HCT116 (cell line): Measurements from ENCODE around the gene MAP1LC3B. TPM values are rescaled to one million over a fixed set of nuclear protein-coding genes. Genes with fewer than 3 reads are reported as not detected.

Experiments used
- ATAC-seq: fragments of 200-7000 bp; cut with Tn5 transposase; 2 replicates; pipeline ENCODE4 v1.9.1; 2020; ENCODE audit warnings: mild to moderate bottlenecking, moderate library complexity
- BruUV-seq: library from RNA; stranded (reverse); fragments of 400-500 nt; replicated peaks from 2 replicates; lab custom pipeline; 2021; lab: Mats Ljungman, UMichigan
- CTCF ChIA-PET: fragments of 300-600 bp; sonication (Branson Sonifier 250); formaldehyde crosslinking; loops from one replicate; lab custom pipeline; 2021; ENCODE audit warnings: antibody characterized with exemption; lab: Charles Lee
- POLR2A ChIA-PET: fragments of 300-600, 350-600 bp; sonication (Branson Sonifier 250); formaldehyde crosslinking; loops from one replicate; lab custom pipeline; 2021; ENCODE audit warnings: antibody characterized with exemption; lab: Charles Lee
- RAD21 ChIA-PET, 2 experiments: fragments of 300-600 bp; sonication (Branson Sonifier 250); formaldehyde crosslinking; loops; one replicate each; lab custom pipeline; 2023; ENCODE audit warnings: low total read pairs in 2 of 2; ENCODE audit not compliant: uncharacterized antibody in 2 of 2, unreplicated experiment in 2 of 2, low non-redundant PET in 1 of 2; lab: Charles Lee
- DNase-seq: peaks from one replicate; pipeline ENCODE4 v3.0.0-alpha.2; 2010; ENCODE audit warnings: low read depth, low spot score
- H2AFZ ChIP-seq: fragments of 200-600 bp; shearing (Covaris generic), sonication (generic); 2 replicates; pipeline ENCODE4 v1.6.1; 2017; ENCODE audit warnings: low read depth, mixed run types, mixed read lengths, antibody characterized with exemption, low read length; ENCODE audit not compliant: poor library complexity, severe bottlenecking
- H3K27ac ChIP-seq: 2 replicates; pipeline ENCODE4 v1.5.1; 2012; ENCODE audit warnings: low read depth, low read length
- H3K27me3 ChIP-seq: fragments of 200-600 bp; sonication (generic); 2 replicates; pipeline ENCODE4 v1.6.1; 2016; ENCODE audit warnings: mixed run types, low read length, mixed read lengths; ENCODE audit not compliant: insufficient read depth
- H3K36me3 ChIP-seq, 2 experiments: fragments of 200-500 bp in 1 of 2; fragments of 200-600 bp in 1 of 2; sonication (Bioruptor generic) in 1 of 2; sonication (generic) in 1 of 2; 2 replicates each; pipeline versions ENCODE4 v1.5.1 to v1.6.1; 2014 to 2016; ENCODE audit warnings: low read length in 2 of 2, inconsistent platforms in 1 of 2, mixed read lengths in 1 of 2, mixed run types in 1 of 2; ENCODE audit not compliant: insufficient read depth in 2 of 2, control insufficient read depth in 1 of 2
- H3K4me1 ChIP-seq, 2 experiments: fragments of 200-600 bp in 1 of 2; sonication (generic) in 1 of 2; 2 replicates each; pipeline versions ENCODE4 v1.5.1 to v1.6.1; 2012 to 2017; ENCODE audit warnings: low read length in 2 of 2, inconsistent platforms in 1 of 2, mild to moderate bottlenecking in 1 of 2, mixed read lengths in 1 of 2, mixed run types in 1 of 2, moderate library complexity in 1 of 2; ENCODE audit not compliant: insufficient read depth in 2 of 2, control insufficient read depth in 1 of 2
- H3K4me2 ChIP-seq: fragments of 200-600 bp; sonication (generic); 2 replicates; pipeline ENCODE4 v1.6.1; 2017; ENCODE audit warnings: mixed run types, low read length, mixed read lengths
- H3K4me3 ChIP-seq, 2 experiments: fragments of 200-600 bp in 1 of 2; sonication (generic) in 1 of 2; replicated peaks in 1 of 2; 2 replicates each; pipeline ENCODE4 v1.5.1; 2011 to 2016; ENCODE audit warnings: low read length in 2 of 2, control low read depth in 1 of 2, low read depth in 1 of 2, mild to moderate bottlenecking in 1 of 2, mixed read lengths in 1 of 2, mixed run types in 1 of 2
- H3K79me2 ChIP-seq: fragments of 200-600 bp; sonication (generic); 2 replicates; pipeline ENCODE4 v1.6.1; 2017; ENCODE audit warnings: mild to moderate bottlenecking, mixed run types, low read length, moderate library complexity, mixed read lengths; ENCODE audit not compliant: insufficient read depth
- H3K9ac ChIP-seq: fragments of 200-600 bp; sonication (generic); 2 replicates; pipeline ENCODE4 v1.6.1; 2016; ENCODE audit warnings: low read length, mixed read lengths
- H3K9me2 ChIP-seq: fragments of 200-600 bp; sonication (generic), shearing (Covaris generic); 2 replicates; pipeline ENCODE4 v1.6.1; 2017; ENCODE audit warnings: mixed run types, mild to moderate bottlenecking, moderate library complexity; ENCODE audit not compliant: insufficient read depth
- H3K9me3 ChIP-seq, 2 experiments: fragments of 200-500 bp in 1 of 2; fragments of 200-600 bp in 1 of 2; sonication (Bioruptor generic) in 1 of 2; sonication (generic) in 1 of 2; 2 replicates each; pipeline ENCODE4 v1.6.1; 2014 to 2017; ENCODE audit warnings: low read length in 2 of 2, mixed read lengths in 2 of 2, inconsistent platforms in 1 of 2, low read depth in 1 of 2, mild to moderate bottlenecking in 1 of 2, mixed run types in 1 of 2, moderate library complexity in 1 of 2; ENCODE audit not compliant: control insufficient read depth in 1 of 2, insufficient read depth in 1 of 2
- H4K20me1 ChIP-seq: fragments of 200-600 bp; sonication (generic), shearing (Covaris generic); 2 replicates; pipeline ENCODE4 v1.6.1; 2017; ENCODE audit warnings: mixed run types, mild to moderate bottlenecking, moderate library complexity; ENCODE audit not compliant: insufficient read depth
- ATF3 ChIP-seq: IDR thresholded peaks from 2 replicates; pipeline ENCODE4 v1.6.1; 2012
- CEBPB ChIP-seq: IDR thresholded peaks from 2 replicates; pipeline ENCODE4 v1.6.1; 2012; ENCODE audit warnings: low read depth
- CTCF ChIP-seq, 3 experiments: fragments of 200-600 bp in 1 of 3; sonication (generic) in 1 of 3; IDR thresholded peaks in 2 of 3; conservative IDR thresholded peaks in 1 of 3; 2 replicates each; pipeline ENCODE4 v1.5.1; 2012 to 2017; ENCODE audit warnings: low read depth in 2 of 3, low read length in 2 of 3, antibody characterized with exemption in 1 of 3, borderline replicate concordance in 1 of 3, control low read depth in 1 of 3, mild to moderate bottlenecking in 1 of 3, mixed read lengths in 1 of 3, mixed run types in 1 of 3, moderate library complexity in 1 of 3; ENCODE audit not compliant: insufficient read depth in 1 of 3
- EGR1 ChIP-seq: IDR thresholded peaks from 2 replicates; pipeline ENCODE4 v1.6.1; 2012; ENCODE audit warnings: low read depth
- ELF1 ChIP-seq: IDR thresholded peaks from 2 replicates; pipeline ENCODE4 v1.6.1; 2012; ENCODE audit warnings: low read depth, borderline replicate concordance
- EZH2 ChIP-seq: fragments of 200-600 bp; sonication (generic); IDR thresholded peaks from 2 replicates; pipeline ENCODE4 v1.6.1; 2017; ENCODE audit warnings: antibody characterized with exemption, mixed run types
- EZH2phosphoT487 ChIP-seq: fragments of 200-600 bp; IDR thresholded peaks from 2 replicates; pipeline ENCODE4 v1.6.1; 2018; ENCODE audit warnings: antibody characterized with exemption, borderline replicate concordance
- JUND ChIP-seq: IDR thresholded peaks from 2 replicates; pipeline ENCODE4 v1.6.1; 2012
- POLR2A ChIP-seq: IDR thresholded peaks from 2 replicates; pipeline ENCODE4 v1.7.0; 2011; ENCODE audit warnings: borderline replicate concordance; ENCODE audit not compliant: insufficient read depth, insufficient read length; ENCODE audit errors: extremely low read depth
- RAD21 ChIP-seq: IDR thresholded peaks from 2 replicates; pipeline ENCODE4 v1.6.1; 2012; ENCODE audit warnings: low read depth, mild to moderate bottlenecking
- REST ChIP-seq: IDR thresholded peaks from 2 replicates; pipeline ENCODE4 v1.6.1; 2012; ENCODE audit warnings: low read depth
- TCF7L2 ChIP-seq: IDR thresholded peaks from 2 replicates; pipeline ENCODE4 v1.7.0; 2011; ENCODE audit warnings: borderline replicate concordance, inconsistent platforms; ENCODE audit not compliant: insufficient read depth, insufficient read length; ENCODE audit errors: extremely low read depth
- ZFX ChIP-seq: fragments of 450-650 bp; IDR thresholded peaks from 2 replicates; pipeline ENCODE4 v1.6.1; 2017
- ZNF274 ChIP-seq: fragments of 200-500 bp; sonication (Bioruptor generic); IDR thresholded peaks from 2 replicates; pipeline ENCODE4 v1.6.1; 2014; ENCODE audit warnings: mild to moderate bottlenecking, low read depth, low read length, inconsistent platforms
- intact Hi-C: fragments of 100-400 bp; cut with micrococcal nuclease; formaldehyde crosslinking; loops from 2 replicates; pipeline ENCODE4 v1.10.0; 2022
- total RNA-seq: library from RNA; stranded (reverse); gene quantifications from one replicate; pipeline ENCODE4 v1.2.1, GENCODE V29; 2021; ENCODE audit not compliant: unreplicated experiment
- TF ChIP-seq, protein P1 (sequence below): IDR thresholded peaks from 2 replicates; pipeline ENCODE4 v1.6.1; 2012

The MAP1LC3B gene
- total RNA-seq, 1 experiment from 2014 or later, result 93.8 TPM

DNA sequence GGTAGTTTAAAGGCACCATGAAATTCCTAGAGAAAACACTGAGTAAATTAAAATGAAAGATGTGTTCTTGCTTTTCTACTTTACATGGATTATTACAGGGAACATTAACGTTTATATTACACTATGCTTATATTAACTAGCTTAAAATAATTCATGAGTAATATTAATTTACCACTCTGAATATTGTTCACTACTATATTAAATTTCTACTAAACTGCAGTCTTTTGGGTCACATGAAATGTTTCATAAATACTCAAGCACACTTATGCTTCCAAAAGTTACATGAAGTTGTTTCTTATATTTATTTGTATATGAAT lies 3.4 kb upstream of the MAP1LC3B start:
- H4K20me1 ChIP-seq, result no peaks in the 10 kb centered on the region
- H3K9me3 ChIP-seq, result no peaks in the 10 kb centered on the region
- no peak for TF ChIP-seq EZH2
- no peak for TF ChIP-seq JUND
- TF ChIP-seq CTCF (IDR thresholded peaks at IDR 0.05 in 2 of 3, conservative IDR thresholded peaks at IDR 0.05 in 1 of 3; ENCODE audit: borderline replicate concordance in 1 of 3, insufficient read depth in 1 of 3, low read depth in 2 of 3, low read length in 2 of 3), result no peak
- TF ChIP-seq ZNF274, result no peak
- TF ChIP-seq, protein P1, sequence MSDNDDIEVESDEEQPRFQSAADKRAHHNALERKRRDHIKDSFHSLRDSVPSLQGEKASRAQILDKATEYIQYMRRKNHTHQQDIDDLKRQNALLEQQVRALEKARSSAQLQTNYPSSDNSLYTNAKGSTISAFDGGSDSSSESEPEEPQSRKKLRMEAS, result no peak
- no peak for TF ChIP-seq POLR2A
- no peak for TF ChIP-seq ELF1
- TF ChIP-seq ATF3, result no peak
- TF ChIP-seq REST, result no peak
- TF ChIP-seq EGR1, result no peak
- TF ChIP-seq ZFX, result no peak
- TF ChIP-seq EZH2phosphoT487, result no peak
- TF ChIP-seq RAD21, result no peak
- TF ChIP-seq TCF7L2, result no peak
- no peak for TF ChIP-seq CEBPB
- TF ChIP-seq, all 23 proteins: peak for 0
- Histone ChIP-seq H3K79me2 (peaks cover 9% of the 10 kb centered on the region; the same call in 1 of the 2 replicates), H3K4me2 (peak overlapping the region; percentile 54), H3K27ac (peak overlapping the region; percentile 47; the same call in 1 of the 2 replicates), H3K4me1 (peaks cover 43 to 58% of the 10 kb centered on the region in 2 experiments), H3K9me2 (no peaks in the 10 kb centered on the region), H3K27me3 (no peaks in the 10 kb centered on the region), H3K4me3 (no peak overlapping the region; a peak in 1 of 4 replicates), H3K9ac (peak overlapping the region; percentile 4; the same call in 1 of the 2 replicates), H3K36me3 (no peaks in the 10 kb centered on the region), H2AFZ (peak overlapping the region; percentile 20)
- ChIA-PET RAD21 (interaction anchor here in 1 of 2 experiments (1.0 kb wide), 1 partner anchor 247 kb away, joined by 6 read pairs; no protein-coding TSS in a partner anchor), POLR2A (interaction anchor here (1.0 to 3.4 kb wide), 7 partner anchors 10 to 562 kb away, joined by 3 to 15 read pairs (median 6); partner anchors contain the start of genes BANP and C16orf95), CTCF (interaction anchor here (0.5 to 2.1 kb wide), 4 partner anchors 56 to 293 kb away, joined by 3 to 10 read pairs (median 4); no protein-coding TSS in a partner anchor)
- ATAC-seq (no peak), DNase-seq (no peak)
- intact Hi-C loops, result loop anchor here (5.0 kb wide), 1 partner anchor 826 kb away; no protein-coding TSS in a partner anchor
- BruUV-seq, result no TSS peak
